GM19467 (cell line): ENCODE data around the gene NEIL3.

Experiments used
- ATAC-seq: cut with Tn5 transposase; IDR thresholded peaks from one replicate; pipeline ENCODE4 v1.9.1; 2021; ENCODE audit warnings: mild to moderate bottlenecking, moderate library complexity; ENCODE audit not compliant: unreplicated experiment

Gene NEIL3

DNA sequence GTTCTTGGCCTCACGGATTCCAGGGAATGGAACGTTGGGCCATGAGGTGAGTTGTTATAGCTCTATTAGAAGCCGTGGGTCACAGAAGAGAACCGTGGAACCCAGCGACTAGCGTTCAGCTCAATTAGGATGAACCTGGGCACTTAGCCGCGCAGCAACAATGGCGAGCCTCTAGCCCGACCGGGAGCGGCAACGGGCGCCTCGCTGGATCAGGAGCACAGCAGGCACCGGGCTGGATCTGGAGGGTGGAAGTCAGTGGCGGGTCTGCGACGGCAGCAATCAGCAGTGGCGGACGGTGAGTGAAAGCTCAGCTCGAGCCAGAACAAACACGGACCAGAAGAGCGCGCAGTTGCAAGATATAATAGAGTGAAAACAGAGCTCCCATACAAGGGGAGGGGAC lies 98.3 kb downstream of the NEIL3 start:
- no peak for ATAC-seq

DNA sequence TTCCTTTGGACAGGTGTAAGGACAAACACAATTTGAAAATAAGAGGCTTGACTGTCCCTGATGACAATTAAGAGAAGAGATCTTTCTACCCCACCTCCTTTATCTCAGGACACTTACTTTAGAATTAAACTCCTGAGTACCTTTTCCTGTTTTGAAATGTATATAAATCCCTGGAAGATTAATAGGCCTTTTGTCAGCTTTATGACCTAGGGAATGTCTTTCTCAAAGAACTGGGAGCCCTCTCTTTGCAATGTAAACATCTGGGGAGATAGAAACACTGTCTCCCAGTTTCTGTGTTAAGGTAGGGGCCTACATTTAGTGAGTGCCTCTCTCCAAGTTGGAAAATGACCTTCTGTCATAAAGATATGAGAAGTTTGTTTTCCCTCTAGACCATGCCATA lies 100.9 kb downstream of the NEIL3 start:
- no peak for ATAC-seq

DNA sequence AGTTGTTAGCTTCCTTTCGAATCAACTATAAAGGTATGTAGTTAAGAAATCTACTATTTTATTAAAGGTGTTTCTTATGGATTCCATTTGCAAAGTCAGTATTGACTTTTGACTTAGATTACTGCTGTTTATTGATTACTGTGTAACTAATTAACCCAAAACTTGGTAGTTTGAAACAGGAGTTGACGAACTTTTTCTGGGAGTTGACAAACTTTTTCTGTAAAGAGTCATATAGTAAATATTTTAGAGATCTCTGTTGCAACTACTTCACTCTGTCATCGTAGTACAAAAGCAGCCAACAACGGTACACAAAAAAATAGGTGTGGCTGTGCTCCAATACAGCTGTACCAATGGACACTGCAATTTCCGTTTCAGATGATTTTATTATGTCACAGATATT lies 102.3 kb downstream of the NEIL3 start:
- ATAC-seq: no peak
